Measurements from ENCODE around the gene ARHGEF38. TPM values are rescaled to one million over a fixed set of nuclear protein-coding genes. Genes with fewer than 3 reads are reported as not detected.
"Not testable (repeated sequence)": the region's sequence is repeated elsewhere in the genome, so short reads cannot be mapped to it uniquely, and the experiment has no call there.

Gene ARHGEF38
- total RNA-seq, 1 donor from 2014 or later: 1.2 TPM

- not testable (repeated sequence) for DNase-seq (ENCODE audit: low spot score)
These were observed 57.4 kb downstream of the ARHGEF38 start for GRCh38 chr4:105609819-105610218.

DNA sequence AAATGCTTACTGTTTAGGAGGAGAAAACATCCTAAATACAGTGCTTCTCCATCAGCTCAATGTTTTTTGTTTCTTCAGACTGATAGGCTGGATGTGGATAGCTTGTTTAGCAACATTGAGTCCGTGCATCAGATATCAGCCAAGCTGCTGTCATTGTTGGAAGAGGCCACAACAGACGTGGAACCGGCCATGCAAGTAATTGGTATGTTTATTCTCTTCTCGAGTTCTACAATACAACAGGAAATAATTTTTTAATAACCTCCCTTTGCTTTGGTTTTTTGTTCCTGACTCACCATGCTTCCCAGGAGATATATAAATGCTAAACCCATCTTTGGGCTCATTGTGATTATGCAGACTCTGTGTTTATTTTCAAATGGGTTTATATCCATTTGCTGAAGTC lies 60.9 kb downstream of the ARHGEF38 start:
- DNase-seq (ENCODE audit: low spot score): no peak

GRCh38 chr4:105619188-105619931 lies 66.9 kb downstream of the ARHGEF38 start:
- DNase-seq (ENCODE audit: low spot score): peak; percentile 54

- DNase-seq (ENCODE audit: low spot score): no peak
These were observed 68.4 kb downstream of the ARHGEF38 start for GRCh38 chr4:105620640-105621323.

- DNase-seq (ENCODE audit: low spot score): no peak
These were observed 69.8 kb downstream of the ARHGEF38 start for GRCh38 chr4:105622269-105622668.

- no peak for DNase-seq (ENCODE audit: low spot score)
These were observed 70.7 kb downstream of the ARHGEF38 start for GRCh38 chr4:105623099-105623498.

DNA sequence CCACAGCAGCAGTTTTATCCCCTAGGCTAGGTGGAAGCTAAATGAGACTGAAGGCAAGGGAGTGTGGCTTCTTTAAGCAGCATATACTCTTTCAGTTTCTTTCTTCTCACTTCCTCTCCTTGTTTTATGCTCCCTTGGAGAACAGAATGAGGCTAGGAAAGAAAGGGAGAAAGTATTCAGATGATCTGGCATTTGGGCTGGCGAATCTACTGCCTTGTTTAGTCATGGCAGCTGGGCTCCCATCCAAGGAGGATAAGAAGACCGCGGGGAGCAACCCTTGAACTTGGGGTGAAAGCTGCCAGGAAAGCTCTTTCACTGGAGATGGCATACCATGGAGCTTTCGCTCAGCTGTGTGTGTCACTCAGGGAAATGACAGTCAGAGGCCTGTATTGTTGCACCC lies 72.1 kb downstream of the ARHGEF38 start:
- no peak for DNase-seq (ENCODE audit: low spot score)

DNA sequence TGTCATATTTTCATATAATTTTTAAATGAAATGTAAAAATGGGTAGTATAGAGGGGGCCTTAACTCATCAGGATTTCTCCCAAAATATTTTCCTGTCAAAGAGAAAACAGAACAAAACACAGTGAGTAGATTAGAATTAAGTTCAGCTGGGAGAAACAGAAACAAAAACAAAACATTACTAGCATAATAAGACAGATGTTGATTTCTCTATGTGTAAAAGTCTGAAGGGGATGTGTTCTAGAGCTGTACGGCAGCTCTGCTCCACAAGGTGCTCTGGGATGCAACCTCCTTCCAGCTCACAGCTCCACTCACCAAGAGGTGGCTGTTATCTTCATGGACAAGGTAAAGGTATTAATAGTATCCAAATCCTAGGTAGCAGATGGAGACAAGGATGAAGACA lies 72.8 kb downstream of the ARHGEF38 start:
- DNase-seq (ENCODE audit: low spot score): no peak

DNA sequence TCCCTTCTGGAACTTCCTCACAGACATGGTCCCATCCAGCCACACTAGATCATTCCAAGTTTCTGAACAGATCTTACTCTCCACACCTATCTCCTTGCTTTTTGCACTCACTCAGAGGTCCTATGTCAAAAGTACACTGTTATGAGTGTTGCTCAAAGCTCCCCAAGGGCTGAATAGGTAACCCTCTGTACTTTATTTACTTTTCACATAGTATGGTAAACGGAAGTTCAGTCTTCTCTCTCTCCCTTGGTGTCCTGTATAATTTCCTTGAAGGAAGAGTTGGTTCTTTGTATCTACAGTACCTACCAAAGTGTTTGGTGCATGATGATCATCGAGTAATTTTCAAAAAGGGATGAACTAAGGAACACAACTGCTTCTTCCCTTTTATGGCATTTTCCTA lies 74.4 kb downstream of the ARHGEF38 start:
- no peak for DNase-seq (ENCODE audit: low spot score)

GRCh38 chr4:105627620-105628019 lies 75.2 kb downstream of the ARHGEF38 start:
- no peak for DNase-seq (ENCODE audit: low spot score)

DNA sequence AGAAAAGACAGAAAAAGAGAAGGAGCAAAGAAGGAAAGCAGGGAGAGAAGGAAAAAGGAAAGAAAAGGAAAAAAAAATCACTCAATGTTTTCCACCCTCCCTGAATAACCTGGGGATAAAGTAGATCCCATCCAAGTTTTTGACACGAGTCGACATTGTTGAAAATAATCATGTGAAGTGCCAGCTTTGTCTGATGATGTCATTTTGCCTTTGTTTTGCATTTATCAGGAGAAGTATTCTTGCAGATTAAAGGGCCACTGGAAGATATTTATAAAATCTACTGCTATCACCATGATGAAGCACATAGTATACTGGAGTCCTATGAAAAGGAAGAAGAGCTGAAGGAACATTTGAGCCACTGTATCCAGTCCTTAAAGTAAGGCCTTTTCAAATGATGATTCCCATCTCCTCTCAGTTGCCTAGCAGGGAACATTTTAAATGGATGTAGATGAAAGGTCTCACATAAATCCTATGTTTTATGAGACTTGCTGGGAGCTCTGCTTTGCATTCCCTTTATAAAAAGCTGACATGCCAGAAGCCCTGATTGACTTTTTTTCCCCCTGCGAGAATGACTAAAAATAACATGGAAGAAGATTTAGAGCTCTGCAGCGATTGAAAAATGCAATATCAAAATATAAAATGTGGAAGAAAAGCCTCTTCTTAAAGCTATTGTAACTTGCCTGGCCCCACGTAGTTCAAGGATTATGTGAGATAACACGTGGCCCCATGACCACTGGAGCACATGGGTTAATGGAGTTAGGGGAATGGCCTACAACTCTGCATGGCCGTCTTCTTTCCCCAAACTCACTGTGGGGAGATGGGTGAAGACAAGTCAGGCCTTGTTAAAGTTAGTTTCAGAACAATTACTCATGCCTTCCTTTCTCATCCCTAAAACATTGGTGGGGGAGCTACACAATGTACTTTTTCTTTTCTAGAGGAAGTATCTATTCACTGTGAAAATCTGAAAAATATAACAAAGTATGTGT lies 78.5 kb downstream of the ARHGEF38 start:
- DNase-seq (ENCODE audit: low spot score): no peak

DNA sequence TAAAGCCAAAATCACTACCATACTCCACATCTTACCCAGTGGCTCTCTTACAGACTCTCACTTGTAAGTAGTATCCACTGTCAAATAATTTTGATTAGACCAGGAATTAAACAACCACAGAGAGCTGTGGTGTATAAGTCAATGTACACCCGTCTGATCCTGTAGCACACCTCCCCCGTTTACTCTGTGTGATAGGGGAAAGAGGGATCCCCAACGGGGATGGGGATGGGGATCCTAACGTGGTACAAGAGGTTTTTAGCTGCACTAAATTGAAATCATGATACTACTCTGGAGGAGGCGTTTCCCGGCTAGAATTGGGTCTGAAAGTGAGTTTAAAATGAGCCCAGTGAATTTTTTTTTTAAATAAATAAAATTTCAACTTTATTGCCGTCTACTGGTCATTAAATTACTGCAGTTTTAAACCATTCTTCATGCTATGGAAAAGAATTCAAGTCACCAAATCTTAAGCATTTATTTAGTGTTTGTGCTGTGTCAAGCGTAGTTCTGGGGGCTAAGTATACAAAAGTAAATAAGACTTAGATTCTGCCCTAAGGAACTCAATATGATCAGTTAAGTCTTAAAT lies 79.5 kb downstream of the ARHGEF38 start:
- no peak for DNase-seq (ENCODE audit: low spot score)

- no peak for DNase-seq (ENCODE audit: low spot score)
These were observed 80.2 kb downstream of the ARHGEF38 start for GRCh38 chr4:105632599-105632998.

- DNase-seq (ENCODE audit: low spot score): peak; percentile 44
These were observed 80.8 kb downstream of the ARHGEF38 start for GRCh38 chr4:105633241-105633640.

DNA sequence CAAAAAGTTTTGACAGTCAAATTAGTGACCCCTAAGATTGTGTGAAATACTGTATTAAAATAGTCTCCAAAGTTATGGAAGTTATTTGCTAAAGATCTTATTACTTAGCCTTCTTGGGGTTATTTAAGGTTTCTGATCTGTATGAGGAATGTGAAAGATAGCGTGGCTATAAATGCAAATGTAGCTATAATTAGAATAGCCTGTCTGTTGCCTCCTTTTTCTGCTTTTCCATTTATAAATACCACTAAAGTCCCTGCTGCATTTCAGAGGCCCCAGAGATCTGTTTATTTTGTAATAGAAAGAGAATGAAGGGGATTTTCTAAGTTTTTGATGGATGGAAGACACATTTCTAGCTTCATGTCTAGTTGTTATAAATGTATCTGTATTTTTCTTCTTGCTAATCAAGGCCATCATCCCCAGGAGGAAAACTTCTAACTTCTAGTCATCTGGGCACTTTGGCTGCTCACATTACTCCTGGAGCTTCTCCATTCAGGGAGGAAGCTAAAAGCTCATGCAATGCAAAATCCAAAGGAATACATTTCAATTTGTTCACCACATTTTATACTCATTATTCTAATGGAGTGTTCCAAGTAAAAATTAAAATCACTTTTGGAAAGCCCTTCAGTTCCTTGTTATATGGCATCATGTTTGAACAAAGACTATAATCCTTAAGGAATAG lies 82.1 kb downstream of the ARHGEF38 start:
- DNase-seq (ENCODE audit: low spot score): no peak

GRCh38 chr4:105637408-105638176 lies 85.2 kb downstream of the ARHGEF38 start:
- peak; percentile 74 for DNase-seq (ENCODE audit: low spot score)

- DNase-seq (ENCODE audit: low spot score): no peak
These were observed 89.4 kb downstream of the ARHGEF38 start for GRCh38 chr4:105641845-105642244.

- DNase-seq (ENCODE audit: low spot score): no peak
These were observed 91.8 kb downstream of the ARHGEF38 start for GRCh38 chr4:105644257-105644656.

GRCh38 chr4:105645440-105645839 lies 93.0 kb downstream of the ARHGEF38 start:
- no peak for DNase-seq (ENCODE audit: low spot score)

GRCh38 chr4:105650190-105650589 lies 97.8 kb downstream of the ARHGEF38 start:
- no peak for DNase-seq (ENCODE audit: low spot score)

Measured in ureter (tissue), 1 donor.